ENCODE data around the gene OTUB2.
A peak's percentile ranks its signal among the peaks of the same experiment; 100 is the strongest.

OTUB2 gene

DNA sequence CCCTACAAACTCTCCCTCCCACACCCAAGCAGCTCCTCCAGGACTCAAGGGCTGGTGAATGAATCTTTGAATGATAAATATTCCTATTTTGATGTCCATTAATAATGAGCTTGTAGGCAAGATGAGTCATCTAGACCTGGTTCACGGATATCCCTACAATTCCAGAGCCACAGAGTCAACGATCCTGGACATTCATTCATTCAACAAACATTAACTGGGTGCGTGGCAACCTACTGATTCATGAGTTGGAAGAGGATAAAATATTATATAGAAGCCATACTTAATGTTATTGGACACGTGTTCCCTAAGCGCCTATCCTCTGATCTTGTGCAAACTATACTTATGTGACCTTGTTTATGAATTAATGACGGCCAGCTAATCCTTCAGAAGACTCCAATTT lies 420 bp upstream of the OTUB2 start:
- Histone ChIP-seq H3K9me3 (ENCODE audit: severe bottlenecking) (no peaks in the 10 kb centered on the region), H3K36me3 (no peaks in the 10 kb centered on the region), H3K4me3 (ENCODE audit: low read depth, low read length) (no peak overlapping the region), H3K27me3 (ENCODE audit: insufficient read depth, low read depth, severe bottlenecking) (no peaks in the 10 kb centered on the region), H3K27ac (no peak overlapping the region)
- no peak for DNase-seq
- TF ChIP-seq, protein P1, sequence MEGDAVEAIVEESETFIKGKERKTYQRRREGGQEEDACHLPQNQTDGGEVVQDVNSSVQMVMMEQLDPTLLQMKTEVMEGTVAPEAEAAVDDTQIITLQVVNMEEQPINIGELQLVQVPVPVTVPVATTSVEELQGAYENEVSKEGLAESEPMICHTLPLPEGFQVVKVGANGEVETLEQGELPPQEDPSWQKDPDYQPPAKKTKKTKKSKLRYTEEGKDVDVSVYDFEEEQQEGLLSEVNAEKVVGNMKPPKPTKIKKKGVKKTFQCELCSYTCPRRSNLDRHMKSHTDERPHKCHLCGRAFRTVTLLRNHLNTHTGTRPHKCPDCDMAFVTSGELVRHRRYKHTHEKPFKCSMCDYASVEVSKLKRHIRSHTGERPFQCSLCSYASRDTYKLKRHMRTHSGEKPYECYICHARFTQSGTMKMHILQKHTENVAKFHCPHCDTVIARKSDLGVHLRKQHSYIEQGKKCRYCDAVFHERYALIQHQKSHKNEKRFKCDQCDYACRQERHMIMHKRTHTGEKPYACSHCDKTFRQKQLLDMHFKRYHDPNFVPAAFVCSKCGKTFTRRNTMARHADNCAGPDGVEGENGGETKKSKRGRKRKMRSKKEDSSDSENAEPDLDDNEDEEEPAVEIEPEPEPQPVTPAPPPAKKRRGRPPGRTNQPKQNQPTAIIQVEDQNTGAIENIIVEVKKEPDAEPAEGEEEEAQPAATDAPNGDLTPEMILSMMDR (IDR thresholded peaks at IDR 0.05; ENCODE audit: low read depth, low read length): no peak

DNA sequence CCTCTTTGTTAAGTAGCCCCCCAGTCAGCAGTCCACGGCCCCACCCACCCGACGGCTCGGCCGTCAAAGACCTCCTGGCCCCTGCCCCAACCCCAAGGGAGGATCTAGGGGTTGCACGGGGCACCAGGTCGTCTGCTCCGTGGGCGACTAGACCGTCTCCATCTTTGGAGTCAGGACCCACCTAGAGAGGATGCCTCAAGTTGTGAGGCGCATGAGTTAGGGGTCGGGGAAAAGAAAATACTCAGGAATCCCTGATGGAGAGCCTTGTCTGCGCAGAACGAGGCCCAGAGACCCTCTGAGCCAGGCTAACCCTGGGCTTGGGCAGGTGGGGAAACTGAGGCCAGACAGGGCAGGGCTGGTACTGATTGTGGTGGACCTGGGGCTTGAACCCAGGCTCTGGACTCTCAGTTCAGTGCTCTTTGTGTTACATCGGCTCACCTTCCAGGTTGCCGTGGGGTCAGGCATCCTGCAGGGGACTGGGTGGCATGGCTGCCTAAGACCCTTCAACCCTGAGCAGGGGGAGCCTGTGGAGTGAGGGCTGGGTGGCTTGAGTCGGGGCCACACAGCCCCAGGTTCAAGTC lies 839 bp downstream of the OTUB2 start:
- no peaks in the 10 kb centered on the region for H3K9me3 ChIP-seq (ENCODE audit: severe bottlenecking)
- TF ChIP-seq, protein P1 (IDR thresholded peaks at IDR 0.05; ENCODE audit: low read depth, low read length): no peak
- DNase-seq: no peak
- H3K27ac ChIP-seq: no peak overlapping the region
- H3K36me3 ChIP-seq: no peaks in the 10 kb centered on the region
- H3K27me3 ChIP-seq (ENCODE audit: insufficient read depth, low read depth, severe bottlenecking): no peaks in the 10 kb centered on the region
- H3K4me3 ChIP-seq (ENCODE audit: low read depth, low read length): peak overlapping the region; percentile 50

- Histone ChIP-seq H3K27me3 (ENCODE audit: insufficient read depth, low read depth, severe bottlenecking) (no peaks in the 10 kb centered on the region), H3K4me3 (ENCODE audit: low read depth, low read length) (no peak overlapping the region), H3K27ac (no peak overlapping the region), H3K36me3 (no peaks in the 10 kb centered on the region), H3K9me3 (ENCODE audit: severe bottlenecking) (no peaks in the 10 kb centered on the region)
- no peak for DNase-seq
- TF ChIP-seq, protein P1 (IDR thresholded peaks at IDR 0.05; ENCODE audit: low read depth, low read length): no peak
These were observed 1.7 kb downstream of the OTUB2 start for GRCh38 chr14:94027566-94028449.

- no peak for DNase-seq
- no peak overlapping the region for H3K27ac ChIP-seq
- TF ChIP-seq, protein P1 (IDR thresholded peaks at IDR 0.05; ENCODE audit: low read depth, low read length): peak; percentile 17; the same call in 1 of the 2 replicates
- H3K9me3 ChIP-seq (ENCODE audit: severe bottlenecking): no peaks in the 10 kb centered on the region
- H3K27me3 ChIP-seq (ENCODE audit: insufficient read depth, low read depth, severe bottlenecking): no peaks in the 10 kb centered on the region
- H3K36me3 ChIP-seq: no peaks in the 10 kb centered on the region
- H3K4me3 ChIP-seq (ENCODE audit: low read depth, low read length): no peak overlapping the region
These were observed 2.3 kb downstream of the OTUB2 start for GRCh38 chr14:94028450-94028826.

DNA sequence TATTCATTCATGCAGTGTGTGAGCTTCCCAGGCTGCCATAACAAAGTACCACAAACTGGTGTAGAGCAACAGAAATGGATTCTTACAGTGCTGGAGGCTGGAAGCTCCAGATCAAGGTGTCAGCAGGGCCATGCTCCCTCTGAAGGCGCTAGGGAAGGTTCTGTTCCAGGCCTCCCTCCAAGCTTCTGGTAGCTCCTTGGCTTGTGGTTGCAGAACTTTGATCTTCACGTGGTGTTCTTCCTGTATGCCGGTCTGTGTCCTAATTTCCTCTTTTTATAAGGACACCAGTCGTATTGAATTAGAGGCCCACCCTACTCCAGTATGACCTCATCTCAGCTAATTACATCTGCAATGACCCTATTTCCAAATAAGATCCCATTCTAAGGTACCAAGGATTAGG lies 3.1 kb downstream of the OTUB2 start:
- Histone ChIP-seq H3K36me3 (no peaks in the 10 kb centered on the region), H3K4me3 (ENCODE audit: low read depth, low read length) (no peak overlapping the region), H3K9me3 (ENCODE audit: severe bottlenecking) (no peaks in the 10 kb centered on the region), H3K27me3 (ENCODE audit: insufficient read depth, low read depth, severe bottlenecking) (no peaks in the 10 kb centered on the region), H3K27ac (no peak overlapping the region)
- DNase-seq: no peak
- TF ChIP-seq, protein P1 (IDR thresholded peaks at IDR 0.05; ENCODE audit: low read depth, low read length): no peak
